GM23248 (cell line): ENCODE results near the gene CLECL1.

Experiments used
- EZH2 ChIP-seq: fragments of 200-600 bp; sonication (generic); IDR thresholded peaks from 2 replicates; pipeline ENCODE4 v1.6.1; 2018; ENCODE audit warnings: antibody characterized with exemption, mild to moderate bottlenecking; ENCODE audit not compliant: insufficient read depth, poor library complexity, severe bottlenecking
- EZH2phosphoT487 ChIP-seq: fragments of 200-600 bp; sonication (generic); IDR thresholded peaks from 2 replicates; pipeline ENCODE4 v1.6.1; 2018; ENCODE audit warnings: antibody characterized with exemption, moderate library complexity, mild to moderate bottlenecking, low read depth; ENCODE audit not compliant: insufficient read depth

DNA sequence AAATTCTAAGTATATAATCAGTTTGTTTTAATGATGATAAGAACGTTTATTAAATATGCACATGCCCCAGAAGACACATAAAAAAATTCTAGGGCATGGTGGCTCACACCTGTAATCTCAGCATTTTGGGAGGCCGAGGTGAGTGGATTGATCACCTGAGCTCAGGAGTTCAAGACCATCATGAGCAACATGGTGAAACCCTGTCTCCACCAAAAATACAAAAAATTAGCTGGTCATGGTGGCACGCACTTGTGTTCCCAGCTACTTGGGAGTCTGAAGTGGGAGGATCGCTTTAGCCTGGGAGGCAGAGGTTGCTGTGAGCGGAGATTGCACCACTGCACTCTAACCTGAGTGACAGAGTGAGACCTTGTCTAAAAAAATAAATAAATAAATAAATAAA is 23.8 kb upstream of the CLECL1 start:
- TF ChIP-seq EZH2 (no peak), EZH2phosphoT487 (no peak)
